ENCODE measurements around the gene NLE1.
A peak's percentile ranks its signal among the peaks of the same experiment; 100 is the strongest.
"Not testable (repeated sequence)": the region's sequence is repeated elsewhere in the genome, so short reads cannot be mapped to it uniquely, and the experiment has no call there.

NLE1 gene

GRCh38 chr17:35141681-35142466 is at the start of gene NLE1:
TSS of gene NLE1 (minus strand) at chr17:35142303. CDS start at chr17:35142275, 28 bp downstream.
- DNase-seq: peak; percentile 87 to 88

- DNase-seq: no peak
Measured at GRCh38 chr17:35191001-35191695, 49.0 kb upstream of the NLE1 start.

GRCh38 chr17:35189291-35189690 is 47.2 kb upstream of the NLE1 start:
- DNase-seq: no peak

- DNase-seq: no peak
Measured at GRCh38 chr17:35188111-35188510, 46.0 kb upstream of the NLE1 start.

GRCh38 chr17:35187481-35187880 is 45.4 kb upstream of the NLE1 start:
- no peak for DNase-seq

- DNase-seq: no peak
Measured at GRCh38 chr17:35185849-35186248, 43.7 kb upstream of the NLE1 start.

GRCh38 chr17:35184274-35184673 is 42.2 kb upstream of the NLE1 start:
- DNase-seq: no peak

GRCh38 chr17:35183332-35183731 is 41.2 kb upstream of the NLE1 start:
- DNase-seq: no peak

- DNase-seq: not testable (repeated sequence)
Measured at GRCh38 chr17:35179379-35179778, 37.3 kb upstream of the NLE1 start.

- DNase-seq: no peak
Measured at GRCh38 chr17:35176897-35177296, 34.8 kb upstream of the NLE1 start.

- no peak for DNase-seq
Measured at GRCh38 chr17:35175638-35176415, 33.7 kb upstream of the NLE1 start.

GRCh38 chr17:35174835-35175334 is 32.8 kb upstream of the NLE1 start:
- no peak for DNase-seq

- not testable (repeated sequence) for DNase-seq
Measured at GRCh38 chr17:35172321-35172720, 30.2 kb upstream of the NLE1 start.

- no peak for DNase-seq
Measured at GRCh38 chr17:35171834-35172233, 29.7 kb upstream of the NLE1 start.

GRCh38 chr17:35170968-35171771 is 29.1 kb upstream of the NLE1 start:
- peak; percentile 31 to 32 for DNase-seq

GRCh38 chr17:35169835-35170363 is 27.8 kb upstream of the NLE1 start:
- DNase-seq: no peak

- DNase-seq: no peak
Measured at GRCh38 chr17:35167666-35168065, 25.6 kb upstream of the NLE1 start.

- DNase-seq: no peak
Measured at GRCh38 chr17:35167046-35167445, 24.9 kb upstream of the NLE1 start.

GRCh38 chr17:35166526-35166925 is 24.4 kb upstream of the NLE1 start:
- no peak for DNase-seq

GRCh38 chr17:35164716-35165115 is 22.6 kb upstream of the NLE1 start:
- no peak for DNase-seq

GRCh38 chr17:35163886-35164285 is 21.8 kb upstream of the NLE1 start:
- no peak for DNase-seq

- no peak for DNase-seq
Measured at GRCh38 chr17:35162755-35163154, 20.7 kb upstream of the NLE1 start.

All from activated CD4-positive, alpha-beta T cell treated with anti-CD3 and anti-CD28 coated beads for 4 hours (primary cell).